Neural progenitor cell (in vitro differentiated cells): ENCODE data around the gene GABPB2.

ENCODE experiments used
- CTCF ChIP-seq: fragments of 200-600 bp; sonication (generic); IDR thresholded peaks from 2 replicates; pipeline ENCODE4 v1.5.1; 2017; ENCODE audit warnings: antibody characterized with exemption, mild to moderate bottlenecking
- EZH2 ChIP-seq: fragments of 200-600 bp; sonication (generic); IDR thresholded peaks from 2 replicates; pipeline ENCODE4 v1.6.1; 2017; ENCODE audit warnings: antibody characterized with exemption, mild to moderate bottlenecking, moderate library complexity
- EZH2phosphoT487 ChIP-seq: fragments of 200-600 bp; sonication (generic); IDR thresholded peaks from 2 replicates; pipeline ENCODE4 v1.6.1; 2017; ENCODE audit warnings: antibody characterized with exemption

GRCh38 chr1:151061704-151062103, 8.9 kb upstream of the GABPB2 start:
- TF ChIP-seq EZH2 (no peak), CTCF (no peak), EZH2phosphoT487 (no peak)
